ENCODE measurements around the gene TUT7.
"Not testable (repeated sequence)": the region's sequence is repeated elsewhere in the genome, so short reads cannot be mapped to it uniquely, and the experiment has no call there.

The TUT7 gene

GRCh38 chr9:86304236-86304730, 49.9 kb downstream of the TUT7 start:
- DNase-seq (ENCODE audit: low read depth in 2 of 2), result no peak

- DNase-seq (ENCODE audit: low read depth in 2 of 2), result peak in 1 of 2 donors; percentile 43
Observed at GRCh38 chr9:86303316-86303975, 50.8 kb downstream of the TUT7 start.

- DNase-seq (ENCODE audit: low read depth in 2 of 2), result no peak
Observed at GRCh38 chr9:86301686-86302085, 52.5 kb downstream of the TUT7 start.

- no peak for DNase-seq (ENCODE audit: low read depth in 2 of 2)
Observed at GRCh38 chr9:86300701-86301100, 53.5 kb downstream of the TUT7 start.

- no peak for DNase-seq (ENCODE audit: low read depth in 2 of 2)
Observed at GRCh38 chr9:86298873-86299272, 55.3 kb downstream of the TUT7 start.

GRCh38 chr9:86290341-86290740, 63.9 kb downstream of the TUT7 start:
- not testable (repeated sequence) for DNase-seq (ENCODE audit: low read depth in 2 of 2)

GRCh38 chr9:86288499-86289198, 65.6 kb downstream of the TUT7 start:
- DNase-seq (ENCODE audit: low read depth in 2 of 2), result no peak

GRCh38 chr9:86287013-86287412, 67.2 kb downstream of the TUT7 start:
- DNase-seq (ENCODE audit: low read depth in 2 of 2), result no peak

GRCh38 chr9:86286278-86286677, 67.9 kb downstream of the TUT7 start:
- DNase-seq (ENCODE audit: low read depth in 2 of 2), result no peak

GRCh38 chr9:86285261-86285660, 68.9 kb downstream of the TUT7 start:
- no peak for DNase-seq (ENCODE audit: low read depth in 2 of 2)

GRCh38 chr9:86282979-86283535, 71.2 kb downstream of the TUT7 start:
- DNase-seq (ENCODE audit: low read depth in 2 of 2), result no peak

- peak; percentile 95 to 96 for DNase-seq (ENCODE audit: low read depth in 2 of 2)
Observed at GRCh38 chr9:86282077-86282978, 71.9 kb downstream of the TUT7 start, which contains the start of gene ISCA1. Gene ISCA1 (minus strand): TSS chr9:86282538. CDS start chr9:86282458, 80 bp downstream.

GRCh38 chr9:86281593-86282076, 72.6 kb downstream of the TUT7 start:
- DNase-seq (ENCODE audit: low read depth in 2 of 2), result peak in 1 of 2 donors; percentile 48

GRCh38 chr9:86280580-86280979, 73.6 kb downstream of the TUT7 start:
- no peak for DNase-seq (ENCODE audit: low read depth in 2 of 2)

GRCh38 chr9:86279839-86280238, 74.4 kb downstream of the TUT7 start:
- DNase-seq (ENCODE audit: low read depth in 2 of 2), result no peak

- DNase-seq (ENCODE audit: low read depth in 2 of 2), result no peak
Observed at GRCh38 chr9:86277072-86277471, 77.1 kb downstream of the TUT7 start.

GRCh38 chr9:86275962-86276361, 78.2 kb downstream of the TUT7 start:
- DNase-seq (ENCODE audit: low read depth in 2 of 2), result no peak

GRCh38 chr9:86274821-86275643, 79.2 kb downstream of the TUT7 start:
- DNase-seq (ENCODE audit: low read depth in 2 of 2), result no peak

- no peak for DNase-seq (ENCODE audit: low read depth in 2 of 2)
Observed at GRCh38 chr9:86272221-86272620, 82.0 kb downstream of the TUT7 start.

GRCh38 chr9:86263876-86264275, 90.3 kb downstream of the TUT7 start:
- no peak for DNase-seq (ENCODE audit: low read depth in 2 of 2)

GRCh38 chr9:86262492-86262891, 91.7 kb downstream of the TUT7 start:
- DNase-seq (ENCODE audit: low read depth in 2 of 2), result no peak
